Peyer's patch (tissue), 4 donors: ENCODE measurements around the gene PLEKHG1.

ENCODE experiments used
- POLR2A ChIP-seq, 2 donors: fragments of 450-650 bp; IDR thresholded peaks; one replicate each; pipeline ENCODE4 v1.5.1; 2017; ENCODE audit warnings: antibody characterized with exemption in 2 of 2, mild to moderate bottlenecking in 2 of 2, moderate library complexity in 2 of 2
- TF ChIP-seq, protein P1 (sequence below), 6 experiments: fragments of 450-650 bp in 4 of 6; fragments of 200-600 bp in 2 of 6; sonication (generic) in 1 of 6; IDR thresholded peaks; one replicate each; pipeline ENCODE4 v1.5.1; 2017 to 2019; ENCODE audit warnings: antibody characterized with exemption in 6 of 6, mild to moderate bottlenecking in 3 of 6, moderate library complexity in 1 of 6

DNA sequence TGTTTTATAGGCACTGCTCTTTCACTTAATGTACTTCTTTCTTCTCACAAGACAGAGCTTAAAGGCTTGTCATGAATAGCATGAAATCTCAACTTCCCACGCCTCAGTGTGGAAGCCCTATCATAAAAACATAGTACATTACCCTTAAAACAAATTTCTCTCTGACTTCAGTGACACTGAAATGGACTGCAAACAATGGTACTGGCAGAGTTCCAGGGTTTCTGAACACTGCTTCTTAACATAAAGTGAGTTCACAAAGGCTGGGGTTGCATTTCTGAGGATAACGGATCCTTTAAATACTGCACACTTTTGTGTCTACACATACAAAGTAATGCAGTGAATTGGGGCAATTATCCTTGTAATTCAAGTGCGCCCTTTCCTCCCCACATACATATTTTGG, 32.3 kb upstream of the PLEKHG1 start:
- TF ChIP-seq, protein P1, sequence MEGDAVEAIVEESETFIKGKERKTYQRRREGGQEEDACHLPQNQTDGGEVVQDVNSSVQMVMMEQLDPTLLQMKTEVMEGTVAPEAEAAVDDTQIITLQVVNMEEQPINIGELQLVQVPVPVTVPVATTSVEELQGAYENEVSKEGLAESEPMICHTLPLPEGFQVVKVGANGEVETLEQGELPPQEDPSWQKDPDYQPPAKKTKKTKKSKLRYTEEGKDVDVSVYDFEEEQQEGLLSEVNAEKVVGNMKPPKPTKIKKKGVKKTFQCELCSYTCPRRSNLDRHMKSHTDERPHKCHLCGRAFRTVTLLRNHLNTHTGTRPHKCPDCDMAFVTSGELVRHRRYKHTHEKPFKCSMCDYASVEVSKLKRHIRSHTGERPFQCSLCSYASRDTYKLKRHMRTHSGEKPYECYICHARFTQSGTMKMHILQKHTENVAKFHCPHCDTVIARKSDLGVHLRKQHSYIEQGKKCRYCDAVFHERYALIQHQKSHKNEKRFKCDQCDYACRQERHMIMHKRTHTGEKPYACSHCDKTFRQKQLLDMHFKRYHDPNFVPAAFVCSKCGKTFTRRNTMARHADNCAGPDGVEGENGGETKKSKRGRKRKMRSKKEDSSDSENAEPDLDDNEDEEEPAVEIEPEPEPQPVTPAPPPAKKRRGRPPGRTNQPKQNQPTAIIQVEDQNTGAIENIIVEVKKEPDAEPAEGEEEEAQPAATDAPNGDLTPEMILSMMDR (IDR thresholded peaks at IDR 0.05): no peak
- no peak for TF ChIP-seq POLR2A (IDR thresholded peaks at IDR 0.05)
